Measurements from ENCODE around the gene KRTAP1-1. TPM values are rescaled to one million over a fixed set of nuclear protein-coding genes. Genes with fewer than 3 reads are reported as not detected.
A peak's percentile ranks its signal among the peaks of the same experiment; 100 is the strongest.
"Not testable (repeated sequence)": the region's sequence is repeated elsewhere in the genome, so short reads cannot be mapped to it uniquely, and the experiment has no call there.

Gene KRTAP1-1
- total RNA-seq, 1 experiment from 2014 or later: not detected

DNA sequence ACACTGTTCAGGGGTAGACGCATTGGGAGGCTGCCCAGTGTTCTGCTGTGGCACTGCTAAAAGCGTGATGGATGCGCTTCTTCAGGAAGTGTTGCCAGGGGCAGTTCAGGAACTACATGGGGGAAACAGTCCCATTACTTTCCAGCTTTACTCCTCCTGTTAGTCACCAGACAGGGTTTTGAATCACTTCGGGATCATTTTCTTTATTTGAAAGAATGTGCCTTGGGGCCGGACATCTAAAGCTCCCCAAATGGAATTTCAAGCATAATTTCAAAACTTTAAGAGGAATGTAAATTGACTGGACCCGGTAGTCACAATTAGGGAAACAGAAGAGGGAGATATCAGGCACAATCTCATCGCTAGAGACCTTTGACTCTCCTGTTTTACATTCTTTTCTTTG, 7.2 kb upstream of the KRTAP1-1 start:
- TF ChIP-seq EZH2 (IDR thresholded peaks at IDR 0.05; ENCODE audit: low read length, unreplicated experiment): no peak
- TF ChIP-seq, protein P1, sequence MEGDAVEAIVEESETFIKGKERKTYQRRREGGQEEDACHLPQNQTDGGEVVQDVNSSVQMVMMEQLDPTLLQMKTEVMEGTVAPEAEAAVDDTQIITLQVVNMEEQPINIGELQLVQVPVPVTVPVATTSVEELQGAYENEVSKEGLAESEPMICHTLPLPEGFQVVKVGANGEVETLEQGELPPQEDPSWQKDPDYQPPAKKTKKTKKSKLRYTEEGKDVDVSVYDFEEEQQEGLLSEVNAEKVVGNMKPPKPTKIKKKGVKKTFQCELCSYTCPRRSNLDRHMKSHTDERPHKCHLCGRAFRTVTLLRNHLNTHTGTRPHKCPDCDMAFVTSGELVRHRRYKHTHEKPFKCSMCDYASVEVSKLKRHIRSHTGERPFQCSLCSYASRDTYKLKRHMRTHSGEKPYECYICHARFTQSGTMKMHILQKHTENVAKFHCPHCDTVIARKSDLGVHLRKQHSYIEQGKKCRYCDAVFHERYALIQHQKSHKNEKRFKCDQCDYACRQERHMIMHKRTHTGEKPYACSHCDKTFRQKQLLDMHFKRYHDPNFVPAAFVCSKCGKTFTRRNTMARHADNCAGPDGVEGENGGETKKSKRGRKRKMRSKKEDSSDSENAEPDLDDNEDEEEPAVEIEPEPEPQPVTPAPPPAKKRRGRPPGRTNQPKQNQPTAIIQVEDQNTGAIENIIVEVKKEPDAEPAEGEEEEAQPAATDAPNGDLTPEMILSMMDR (conservative IDR thresholded peaks at IDR 0.05; ENCODE audit: low read depth, low read length): no peak
- TF ChIP-seq EZH2phosphoT487 (IDR thresholded peaks at IDR 0.05; ENCODE audit: borderline replicate concordance, low read length): no peak
- CTCF ChIA-PET: no interaction called here
- no peaks in the 10 kb centered on the region for H3K36me3 ChIP-seq (ENCODE audit: low read depth, low read length)
- H3K79me2 ChIP-seq (ENCODE audit: low read length): no peaks in the 10 kb centered on the region
- peak overlapping the region; percentile 76 for H3K4me2 ChIP-seq (ENCODE audit: low read length)
- BruUV-seq (replicated peaks): no TSS peak
- H2AFZ ChIP-seq (ENCODE audit: low read length): peak overlapping the region; percentile 53; the same call in 1 of the 2 replicates
- no peaks in the 10 kb centered on the region for H3K9me2 ChIP-seq (replicated peaks; ENCODE audit: low read length)
- H3K27ac ChIP-seq (ENCODE audit: low read length): peak overlapping the region; percentile 80
- peak overlapping the region; percentile 47 for H3K4me3 ChIP-seq (ENCODE audit: low read length)
- peak overlapping the region; percentile 10; the same call in 1 of the 2 replicates for H3K9ac ChIP-seq (ENCODE audit: low read length)
- POLR2A ChIA-PET (ENCODE audit: unreplicated experiment): no interaction called here
- intact Hi-C loops (cut with micrococcal nuclease): no loop called here
- H3K27me3 ChIP-seq (ENCODE audit: low read length): no peaks in the 10 kb centered on the region
- no peaks in the 10 kb centered on the region for H3K9me3 ChIP-seq (ENCODE audit: low read length)
- H3F3A ChIP-seq (ENCODE audit: low read length, unreplicated experiment): peaks cover 5% of the 10 kb centered on the region
- H4K20me1 ChIP-seq (ENCODE audit: low read length): no peaks in the 10 kb centered on the region
- DNase-seq (peak; percentile 78), ATAC-seq (peak; percentile 72)
- peaks cover 15% of the 10 kb centered on the region for H3K4me1 ChIP-seq (ENCODE audit: insufficient read depth, low read length)

DNA sequence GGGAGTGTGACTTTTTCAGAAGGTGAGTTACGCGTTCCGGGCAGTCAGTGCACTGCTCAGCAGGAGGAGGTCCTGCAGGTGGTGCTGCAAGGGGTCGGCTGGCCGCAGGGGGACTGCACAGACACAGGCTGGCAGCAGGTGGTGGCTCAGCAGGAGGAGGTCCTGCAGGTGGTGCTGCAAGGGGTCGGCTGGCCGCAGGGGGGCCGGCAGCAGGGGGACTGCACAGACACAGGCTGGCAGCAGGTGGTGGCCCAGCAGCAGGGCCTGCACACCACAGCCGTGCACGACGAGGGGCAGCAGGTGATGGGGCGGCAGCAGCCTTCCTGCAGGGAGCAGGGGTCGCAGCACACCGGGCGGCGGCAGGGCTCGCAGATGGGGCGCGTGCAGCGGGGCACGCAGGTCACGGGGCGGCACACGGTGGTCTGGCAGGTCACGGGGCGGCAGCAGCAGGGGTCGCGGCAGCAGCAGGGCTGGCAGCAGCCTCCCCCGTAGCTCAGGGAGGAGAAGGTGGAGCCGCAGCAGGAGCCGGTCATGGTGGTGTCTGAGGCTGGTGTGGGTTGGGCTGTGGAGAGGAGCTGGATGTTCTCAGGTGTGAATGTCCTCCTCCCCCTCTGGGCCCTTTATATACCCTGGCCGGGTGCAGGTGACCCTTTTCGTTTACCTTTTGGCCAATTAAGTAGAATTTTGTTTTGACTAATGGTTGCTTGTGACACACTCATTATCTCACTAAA, 5.7 kb upstream of the KRTAP1-1 start, which contains the start of gene KRTAP2-1:
TSS of gene KRTAP2-1 (minus strand) at position 582 of the 731 bp plus-strand sequence. CDS start at position 533, 49 bp downstream.
- CTCF ChIA-PET; H2AFZ ChIP-seq (ENCODE audit: low read length); BruUV-seq (replicated peaks); H3K27me3 ChIP-seq (ENCODE audit: low read length); H3F3A ChIP-seq (ENCODE audit: low read length, unreplicated experiment); H4K20me1 ChIP-seq (ENCODE audit: low read length); H3K36me3 ChIP-seq (ENCODE audit: low read depth, low read length); ATAC-seq; DNase-seq; H3K4me3 ChIP-seq (ENCODE audit: low read length); POLR2A ChIA-PET (ENCODE audit: unreplicated experiment); H3K9me2 ChIP-seq (replicated peaks; ENCODE audit: low read length); H3K9ac ChIP-seq (ENCODE audit: low read length); H3K79me2 ChIP-seq (ENCODE audit: low read length); intact Hi-C loops (cut with micrococcal nuclease); H3K9me3 ChIP-seq (ENCODE audit: low read length): not testable (repeated sequence)
- peak within 1 kb of the TSS; percentile 76; the same call in 1 of the 2 replicates for H3K4me2 ChIP-seq (ENCODE audit: low read length)
- peak within 1 kb of the TSS; percentile 80 for H3K27ac ChIP-seq (ENCODE audit: low read length)
- peaks cover 15% of the 10 kb centered on the region for H3K4me1 ChIP-seq (ENCODE audit: insufficient read depth, low read length)

DNA sequence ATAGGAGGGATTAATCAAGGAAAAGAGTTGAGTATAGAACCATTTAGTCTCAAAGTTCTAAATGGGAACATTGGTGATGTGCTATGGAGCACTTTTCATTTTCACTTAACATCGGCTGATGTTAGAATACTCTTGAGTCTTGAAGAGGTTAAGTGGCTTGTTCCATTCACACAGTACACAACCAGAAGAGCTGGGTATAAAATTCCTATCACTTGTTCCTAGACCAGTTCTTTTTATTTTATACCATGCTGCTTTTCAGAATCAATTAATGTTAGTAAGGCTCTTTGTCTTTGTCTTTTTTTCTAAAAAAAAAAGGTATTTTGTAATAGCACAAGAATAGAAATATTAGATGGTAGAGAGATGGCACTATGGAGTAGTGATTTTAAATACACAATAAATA, 1.7 kb upstream of the KRTAP1-1 start:
- Histone ChIP-seq H3F3A (ENCODE audit: low read length, unreplicated experiment) (no peaks in the 10 kb centered on the region), H3K4me1 (ENCODE audit: insufficient read depth, low read length) (peaks cover 1% of the 10 kb centered on the region), H3K9me2 (replicated peaks; ENCODE audit: low read length) (no peaks in the 10 kb centered on the region), H3K27ac (ENCODE audit: low read length) (no peak overlapping the region), H3K9ac (ENCODE audit: low read length) (no peak overlapping the region), H3K79me2 (ENCODE audit: low read length) (no peaks in the 10 kb centered on the region), H3K27me3 (ENCODE audit: low read length) (no peaks in the 10 kb centered on the region), H4K20me1 (ENCODE audit: low read length) (no peaks in the 10 kb centered on the region), H3K4me2 (ENCODE audit: low read length) (no peak overlapping the region), H2AFZ (ENCODE audit: low read length) (no peak overlapping the region), H3K36me3 (ENCODE audit: low read depth, low read length) (no peaks in the 10 kb centered on the region), H3K4me3 (ENCODE audit: low read length) (no peak overlapping the region), H3K9me3 (ENCODE audit: low read length) (no peaks in the 10 kb centered on the region)
- intact Hi-C loops (cut with micrococcal nuclease): no loop called here
- no peak for TF ChIP-seq EZH2 (IDR thresholded peaks at IDR 0.05; ENCODE audit: low read length, unreplicated experiment)
- TF ChIP-seq, protein P1 (conservative IDR thresholded peaks at IDR 0.05; ENCODE audit: low read depth, low read length): no peak
- TF ChIP-seq EZH2phosphoT487 (IDR thresholded peaks at IDR 0.05; ENCODE audit: borderline replicate concordance, low read length): no peak
- ChIA-PET CTCF (no interaction called here), POLR2A (ENCODE audit: unreplicated experiment) (no interaction called here)
- ATAC-seq (no peak), DNase-seq (no peak)
- no TSS peak for BruUV-seq (replicated peaks)

Measured in PC-3 (cell line).